Measurements from ENCODE around the gene RIN3.
A peak's percentile ranks its signal among the peaks of the same experiment; 100 is the strongest.

Gene RIN3

DNA sequence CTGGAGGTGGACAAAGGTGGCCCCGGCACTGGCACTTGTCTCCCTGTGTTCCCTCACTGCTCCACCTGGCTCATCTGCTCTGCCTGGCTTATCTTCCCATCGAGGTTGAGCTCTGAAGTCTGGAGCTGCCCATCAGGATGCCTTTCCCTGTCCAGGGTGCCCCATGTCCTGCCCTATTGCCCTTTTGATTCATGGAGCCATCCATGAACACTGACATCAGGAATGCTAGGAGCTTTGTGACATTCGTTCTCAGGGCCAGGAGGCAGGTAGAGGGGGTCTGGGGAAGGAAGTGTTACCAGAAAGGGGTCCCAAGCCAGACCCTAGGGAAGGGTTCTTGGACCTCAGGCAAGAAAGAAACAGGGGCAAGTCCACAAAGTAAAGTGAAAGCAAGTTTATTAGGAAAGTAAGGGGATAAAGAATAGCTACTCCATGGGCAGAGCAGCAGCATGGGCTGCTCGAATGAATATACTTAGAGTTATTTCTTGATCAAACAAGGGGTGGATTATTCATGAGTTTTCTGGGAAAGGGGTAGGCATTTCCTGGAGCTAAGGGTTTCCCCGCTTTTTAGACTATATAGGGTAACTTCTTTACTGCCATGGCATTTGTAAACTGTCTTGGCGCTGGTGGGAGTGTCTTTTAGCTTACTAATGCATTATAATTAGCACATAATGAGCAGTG is 51.6 kb downstream of the RIN3 start:
- TF ChIP-seq, protein P1, sequence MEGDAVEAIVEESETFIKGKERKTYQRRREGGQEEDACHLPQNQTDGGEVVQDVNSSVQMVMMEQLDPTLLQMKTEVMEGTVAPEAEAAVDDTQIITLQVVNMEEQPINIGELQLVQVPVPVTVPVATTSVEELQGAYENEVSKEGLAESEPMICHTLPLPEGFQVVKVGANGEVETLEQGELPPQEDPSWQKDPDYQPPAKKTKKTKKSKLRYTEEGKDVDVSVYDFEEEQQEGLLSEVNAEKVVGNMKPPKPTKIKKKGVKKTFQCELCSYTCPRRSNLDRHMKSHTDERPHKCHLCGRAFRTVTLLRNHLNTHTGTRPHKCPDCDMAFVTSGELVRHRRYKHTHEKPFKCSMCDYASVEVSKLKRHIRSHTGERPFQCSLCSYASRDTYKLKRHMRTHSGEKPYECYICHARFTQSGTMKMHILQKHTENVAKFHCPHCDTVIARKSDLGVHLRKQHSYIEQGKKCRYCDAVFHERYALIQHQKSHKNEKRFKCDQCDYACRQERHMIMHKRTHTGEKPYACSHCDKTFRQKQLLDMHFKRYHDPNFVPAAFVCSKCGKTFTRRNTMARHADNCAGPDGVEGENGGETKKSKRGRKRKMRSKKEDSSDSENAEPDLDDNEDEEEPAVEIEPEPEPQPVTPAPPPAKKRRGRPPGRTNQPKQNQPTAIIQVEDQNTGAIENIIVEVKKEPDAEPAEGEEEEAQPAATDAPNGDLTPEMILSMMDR (IDR thresholded peaks at IDR 0.05; ENCODE audit: extremely low read depth, missing control alignments): no peak
- DNase-seq (ENCODE audit: low spot score): no peak

DNA sequence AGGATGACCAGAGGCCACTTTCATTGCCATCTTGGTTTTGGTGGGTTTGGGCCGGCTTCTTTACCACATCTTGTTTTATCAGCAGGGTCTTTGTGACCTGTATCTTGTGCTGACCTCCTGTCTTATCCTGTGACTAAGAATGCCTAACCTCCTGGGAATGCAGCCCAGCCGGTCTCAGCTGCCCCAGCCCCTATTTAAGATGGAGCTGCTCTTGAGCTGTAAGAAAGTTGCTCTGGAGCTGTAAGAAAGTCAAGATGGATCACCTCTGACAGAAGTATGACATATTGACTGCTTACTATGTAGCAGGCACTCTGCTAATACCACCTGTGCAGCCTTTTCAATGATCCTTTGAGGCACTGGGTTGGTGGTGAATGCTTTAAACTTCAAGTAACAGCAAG is 52.1 kb downstream of the RIN3 start:
- TF ChIP-seq, protein P1 (IDR thresholded peaks at IDR 0.05; ENCODE audit: extremely low read depth, missing control alignments): no peak
- no peak for DNase-seq (ENCODE audit: low spot score)

DNA sequence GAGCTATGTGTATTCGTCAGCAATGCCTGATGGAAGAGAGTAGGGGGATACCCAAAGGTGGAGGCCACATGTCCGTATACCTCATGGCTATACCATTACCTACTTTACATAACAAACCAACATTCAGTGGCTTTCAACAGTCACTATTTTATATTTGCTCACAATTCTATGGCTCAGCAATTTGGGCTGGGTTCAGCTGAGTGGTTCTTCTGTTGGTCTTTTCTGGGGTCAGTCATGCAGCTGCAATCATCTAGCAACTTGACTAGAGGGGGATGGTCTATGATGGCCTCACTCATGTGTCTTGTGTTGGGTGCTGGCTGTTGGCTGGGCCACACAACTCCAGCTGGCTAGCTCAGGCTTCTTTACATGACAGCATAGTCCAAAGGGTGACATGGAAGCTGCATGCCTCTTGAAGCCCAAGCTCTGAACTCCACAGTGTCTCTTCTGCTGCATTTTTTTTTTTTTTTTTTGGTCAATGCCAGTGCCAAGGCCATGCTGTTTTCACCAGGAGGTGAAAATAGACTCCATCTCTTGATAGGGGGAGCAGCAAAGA is 53.7 kb downstream of the RIN3 start:
- DNase-seq (ENCODE audit: low spot score): no peak
- TF ChIP-seq, protein P1 (IDR thresholded peaks at IDR 0.05; ENCODE audit: extremely low read depth, missing control alignments): no peak

DNA sequence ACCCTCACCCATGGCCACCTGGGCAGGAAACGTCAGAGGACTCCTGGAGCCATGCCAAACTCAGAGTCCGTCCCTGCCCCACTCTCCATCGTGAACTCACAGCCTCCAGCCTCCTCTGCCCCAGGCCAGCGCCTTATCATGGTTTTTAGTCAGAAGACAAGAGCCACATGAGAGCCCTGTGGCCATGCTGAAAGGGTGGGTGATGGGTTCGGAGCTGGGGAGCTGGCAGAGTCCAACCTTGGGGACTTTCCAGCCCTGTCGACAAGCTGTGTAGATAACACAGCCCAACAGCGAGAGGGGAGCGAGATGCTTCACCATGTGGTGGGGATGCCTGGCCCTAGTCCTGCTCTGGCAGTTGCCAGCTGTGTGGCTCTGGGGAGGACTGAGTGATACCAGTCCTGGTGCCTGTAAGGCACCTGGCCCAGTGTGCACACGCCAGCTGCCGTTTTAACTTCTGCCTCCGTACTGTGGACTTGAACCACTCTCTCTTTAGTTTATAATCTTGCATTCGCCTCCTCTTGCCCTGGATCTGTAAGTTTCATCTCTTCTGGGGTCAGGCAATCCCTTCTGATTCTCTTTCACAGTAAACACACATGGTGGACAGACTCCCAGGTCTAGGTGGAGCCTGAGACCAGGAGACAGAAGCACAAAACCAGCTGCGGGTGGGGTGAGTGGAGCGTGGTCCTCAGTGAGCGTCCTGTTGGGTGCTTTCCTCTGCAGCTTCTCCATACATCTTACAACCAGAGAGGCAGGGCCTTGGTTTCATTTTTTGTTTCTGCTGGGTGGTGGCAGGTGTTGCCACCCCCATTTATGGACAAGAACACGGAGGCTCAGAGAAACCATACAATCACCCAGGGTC is 55.3 kb downstream of the RIN3 start:
- peak; percentile 64 for DNase-seq (ENCODE audit: low spot score)
- TF ChIP-seq, protein P1 (IDR thresholded peaks at IDR 0.05; ENCODE audit: extremely low read depth, missing control alignments): no peak

DNA sequence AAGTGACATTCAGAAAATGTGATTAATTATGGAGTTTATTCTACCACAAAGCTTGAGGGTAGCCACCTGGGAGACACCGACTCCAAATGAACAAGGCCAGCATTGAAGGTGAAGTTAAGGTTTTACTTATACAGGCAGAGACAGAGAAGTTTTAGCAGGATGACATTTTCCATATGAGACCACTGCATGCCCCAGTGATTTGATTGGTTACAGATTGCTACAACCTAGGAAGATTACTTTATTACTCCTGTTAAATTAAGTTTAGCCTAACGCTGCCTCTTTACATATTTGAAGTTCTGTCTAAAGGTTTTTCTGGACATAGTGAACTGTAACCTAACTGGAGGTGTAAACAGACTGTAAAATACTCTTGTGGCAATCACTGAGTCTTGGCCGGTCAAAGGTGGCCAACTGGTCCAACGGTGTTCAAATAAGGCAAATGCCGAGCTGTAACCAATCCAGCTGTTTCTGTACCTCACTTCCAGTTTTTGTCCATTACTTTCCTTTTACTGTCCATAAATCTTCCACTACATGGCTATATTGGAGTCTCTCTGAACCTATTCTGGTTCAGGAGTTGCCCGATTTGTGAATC is 57.2 kb downstream of the RIN3 start:
- DNase-seq (ENCODE audit: low spot score): no peak
- TF ChIP-seq, protein P1 (IDR thresholded peaks at IDR 0.05; ENCODE audit: extremely low read depth, missing control alignments): no peak

DNA sequence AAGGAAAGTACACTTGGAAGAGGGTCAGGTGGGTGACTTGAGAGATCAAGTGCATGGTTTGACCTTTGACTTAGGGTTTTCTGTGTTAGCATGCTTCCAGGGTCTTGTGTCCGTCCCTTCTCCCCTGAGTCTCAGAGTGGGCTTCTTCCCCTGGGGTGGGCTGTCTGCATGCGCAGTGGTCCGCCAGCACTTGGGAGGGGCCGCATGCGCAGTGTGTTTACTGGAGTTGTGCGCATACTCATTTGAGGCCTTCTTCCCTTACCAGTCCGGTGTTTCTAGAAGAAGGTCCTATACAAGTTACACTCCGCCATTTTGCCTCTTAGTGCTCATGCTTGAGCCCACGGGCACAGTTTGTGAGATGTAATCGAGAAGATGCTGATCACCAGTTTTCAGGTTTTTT is 58.5 kb downstream of the RIN3 start:
- TF ChIP-seq, protein P1 (IDR thresholded peaks at IDR 0.05; ENCODE audit: extremely low read depth, missing control alignments): no peak
- DNase-seq (ENCODE audit: low spot score): no peak
